ENCODE data around the gene TMEM247.

Gene TMEM247

GRCh38 chr2:46436800-46437199 lies 42.6 kb upstream of the TMEM247 start:
- DNase-seq (ENCODE audit: low spot score): no peak
- no peak overlapping the region for H3K27ac ChIP-seq
- H3K4me3 ChIP-seq: no peak overlapping the region
- no peak for TF ChIP-seq CTCF (IDR thresholded peaks at IDR 0.05)

- no peak for TF ChIP-seq CTCF (IDR thresholded peaks at IDR 0.05)
- Histone ChIP-seq H3K27ac (no peak overlapping the region), H3K4me3 (no peak overlapping the region)
- no peak for DNase-seq (ENCODE audit: low spot score)
Observed at GRCh38 chr2:46438102-46438501, 41.3 kb upstream of the TMEM247 start.

GRCh38 chr2:46438794-46439193 lies 40.6 kb upstream of the TMEM247 start:
- Histone ChIP-seq H3K27ac (no peak overlapping the region), H3K4me3 (no peak overlapping the region)
- DNase-seq (ENCODE audit: low spot score): no peak
- TF ChIP-seq CTCF (IDR thresholded peaks at IDR 0.05): no peak

GRCh38 chr2:46439582-46439981 lies 39.8 kb upstream of the TMEM247 start:
- TF ChIP-seq CTCF (IDR thresholded peaks at IDR 0.05): no peak
- H3K27ac ChIP-seq: no peak overlapping the region
- no peak for DNase-seq (ENCODE audit: low spot score)

GRCh38 chr2:46441838-46442712 lies 37.3 kb upstream of the TMEM247 start:
- no peak for DNase-seq (ENCODE audit: low spot score)
- no peak for TF ChIP-seq CTCF (IDR thresholded peaks at IDR 0.05)
- no peak overlapping the region for H3K27ac ChIP-seq
- no peak overlapping the region for H3K4me3 ChIP-seq

More at GRCh38 chr2:46439582-46439981, 39.8 kb upstream of the TMEM247 start:
- H3K4me3 ChIP-seq: no peak overlapping the region

GRCh38 chr2:46444732-46445131 lies 34.6 kb upstream of the TMEM247 start:
- TF ChIP-seq CTCF (IDR thresholded peaks at IDR 0.05): no peak
- no peak overlapping the region for H3K27ac ChIP-seq
- H3K4me3 ChIP-seq: no peak overlapping the region
- DNase-seq (ENCODE audit: low spot score): no peak

- Histone ChIP-seq H3K4me3 (no peak overlapping the region), H3K27ac (no peak overlapping the region)
- DNase-seq (ENCODE audit: low spot score): no peak
- no peak for TF ChIP-seq CTCF (IDR thresholded peaks at IDR 0.05)
Observed at GRCh38 chr2:46445556-46445955, 33.8 kb upstream of the TMEM247 start.
